Neural cell (in vitro differentiated cells): ENCODE measurements around the gene SLC11A2. TPM values are rescaled to one million over a fixed set of nuclear protein-coding genes. Genes with fewer than 3 reads are reported as not detected.

ENCODE experiments used
- H2AFZ ChIP-seq: fragments of 200-600, 300-800 bp; sonication (generic), shearing (Covaris generic); 2 replicates; pipeline ENCODE4 v1.6.0; 2014; ENCODE audit warnings: low read depth, mild to moderate bottlenecking, antibody characterized with exemption, low read length, moderate library complexity
- H3F3A ChIP-seq: fragments of 200-600 bp; shearing (Covaris generic); 2 replicates; pipeline ENCODE4 v1.6.1; 2016; ENCODE audit warnings: mild to moderate bottlenecking, moderate library complexity, mixed read lengths, antibody characterized with exemption, low read length; ENCODE audit not compliant: insufficient read depth, poor library complexity, severe bottlenecking
- H3K27ac ChIP-seq: fragments of 200-600, 300-800 bp; sonication (generic), shearing (Covaris generic); 2 replicates; pipeline ENCODE4 v1.5.1; 2014; ENCODE audit warnings: mild to moderate bottlenecking, low read length, moderate library complexity
- H3K27me3 ChIP-seq: fragments of 300-800, 200-600 bp; sonication (generic), shearing (Covaris generic); 2 replicates; pipeline ENCODE4 v1.6.0; 2014; ENCODE audit warnings: mild to moderate bottlenecking, low read depth, low read length, moderate library complexity; ENCODE audit not compliant: insufficient read depth
- H3K36me3 ChIP-seq: fragments of 300-800, 200-600 bp; sonication (generic), shearing (Covaris generic); 2 replicates; pipeline ENCODE4 v1.5.1; 2014; ENCODE audit warnings: mild to moderate bottlenecking, antibody characterized with exemption, low read length, moderate library complexity; ENCODE audit not compliant: insufficient read depth
- H3K4me2 ChIP-seq: fragments of 300-800, 200-600 bp; sonication (generic), shearing (Covaris generic); 2 replicates; pipeline ENCODE4 v1.6.0; 2014; ENCODE audit warnings: mild to moderate bottlenecking, low read length
- H3K4me3 ChIP-seq: fragments of 300-800, 200-600 bp; sonication (generic), shearing (Covaris generic); 2 replicates; pipeline ENCODE4 v1.5.1; 2014; ENCODE audit warnings: mild to moderate bottlenecking, low read length, moderate library complexity
- H3K79me2 ChIP-seq: fragments of 200-600 bp; shearing (Covaris generic); replicated peaks from 2 replicates; pipeline ENCODE4 v1.6.0; 2014; ENCODE audit warnings: mild to moderate bottlenecking, low read length, moderate library complexity; ENCODE audit not compliant: insufficient read depth
- H3K9ac ChIP-seq: fragments of 300-800, 200-600 bp; sonication (generic), shearing (Covaris generic); 2 replicates; pipeline ENCODE4 v1.6.1; 2016; ENCODE audit warnings: mild to moderate bottlenecking, low read length, mixed read lengths
- H3K9me2 ChIP-seq: fragments of 200-600 bp; shearing (Covaris generic); 2 replicates; pipeline ENCODE4 v1.6.1; 2016; ENCODE audit warnings: mild to moderate bottlenecking, low read length, mixed read lengths; ENCODE audit not compliant: insufficient read depth
- H3K9me3 ChIP-seq: fragments of 200-600, 300-800 bp; sonication (generic), shearing (Covaris generic); 2 replicates; pipeline ENCODE4 v1.6.1; 2016; ENCODE audit warnings: mild to moderate bottlenecking, mixed run types, low read length, moderate library complexity, mixed read lengths
- H4K20me1 ChIP-seq: fragments of 200-600 bp; shearing (Covaris generic); 2 replicates; pipeline ENCODE4 v1.6.1; 2016; ENCODE audit warnings: mild to moderate bottlenecking, mixed run types; ENCODE audit not compliant: insufficient read depth
- CTCF ChIP-seq: fragments of 450-650 bp; IDR thresholded peaks from 2 replicates; pipeline ENCODE4 v1.5.1; 2014; ENCODE audit warnings: antibody characterized with exemption, mild to moderate bottlenecking, moderate library complexity; ENCODE audit not compliant: poor library complexity, severe bottlenecking
- EP300 ChIP-seq: fragments of 450-650 bp; conservative IDR thresholded peaks from 2 replicates; pipeline ENCODE4 v1.6.1; 2014; ENCODE audit warnings: antibody characterized with exemption, mild to moderate bottlenecking, moderate library complexity; ENCODE audit not compliant: poor library complexity, severe bottlenecking
- EZH2 ChIP-seq: fragments of 200-600, 300-800 bp; shearing (Covaris generic), sonication (generic); IDR thresholded peaks from 2 replicates; pipeline ENCODE4 v1.6.1; 2014; ENCODE audit warnings: antibody characterized with exemption, low read length, borderline replicate concordance, mild to moderate bottlenecking; ENCODE audit not compliant: insufficient read depth, poor library complexity, severe bottlenecking
- MXI1 ChIP-seq: fragments of 450-650 bp; conservative IDR thresholded peaks from 2 replicates; pipeline ENCODE4 v1.6.1; 2014; ENCODE audit warnings: antibody characterized with exemption, mild to moderate bottlenecking; ENCODE audit not compliant: poor library complexity, severe bottlenecking
- POLR2AphosphoS5 ChIP-seq: IDR thresholded peaks from 2 replicates; pipeline ENCODE4 v1.6.1; 2012
- RAD21 ChIP-seq: fragments of 450-650 bp; conservative IDR thresholded peaks from 2 replicates; pipeline ENCODE4 v1.6.1; 2014; ENCODE audit warnings: antibody characterized with exemption, mild to moderate bottlenecking, moderate library complexity
- REST ChIP-seq: IDR thresholded peaks from 2 replicates; pipeline ENCODE4 v1.6.1; 2012; ENCODE audit warnings: borderline replicate concordance
- SMC3 ChIP-seq: fragments of 450-650 bp; conservative IDR thresholded peaks from 2 replicates; pipeline ENCODE4 v1.6.1; 2014; ENCODE audit warnings: antibody characterized with exemption, mild to moderate bottlenecking, moderate library complexity; ENCODE audit not compliant: poor library complexity
- TAF1 ChIP-seq: IDR thresholded peaks from 2 replicates; pipeline ENCODE4 v1.6.1; 2012; ENCODE audit warnings: low read depth
- polyA plus RNA-seq: library from polyadenylated mRNA; depleted of rRNA; stranded (reverse); fragments of >200 nt; gene quantifications from 2 replicates; pipeline ENCODE4 v1.2.3, GENCODE V29; 2014

The SLC11A2 gene
- polyA plus RNA-seq, 1 donor from 2014 or later, result 62.3 TPM

- Histone ChIP-seq H3K27ac (no peak overlapping the region), H3K4me3 (no peak overlapping the region), H3K9ac (no peak overlapping the region), H3F3A (no peaks in the 10 kb centered on the region), H2AFZ (no peak overlapping the region), H3K9me3 (no peaks in the 10 kb centered on the region), H3K27me3 (no peaks in the 10 kb centered on the region), H3K9me2 (no peaks in the 10 kb centered on the region), H4K20me1 (no peaks in the 10 kb centered on the region), H3K4me2 (no peak overlapping the region), H3K36me3 (no peaks in the 10 kb centered on the region), H3K79me2 (peaks cover 12% of the 10 kb centered on the region)
- TF ChIP-seq REST (no peak), SMC3 (no peak), EZH2 (no peak), MXI1 (no peak), TAF1 (no peak), CTCF (no peak), EP300 (no peak), POLR2AphosphoS5 (no peak), RAD21 (no peak)
Measured at GRCh38 chr12:51028813-51029150, 2.6 kb upstream of the SLC11A2 start.

GRCh38 chr12:51028126-51028812 is 2.1 kb upstream of the SLC11A2 start:
- Histone ChIP-seq H3K27me3 (no peaks in the 10 kb centered on the region), H2AFZ (no peak overlapping the region), H3K27ac (no peak overlapping the region), H3K9me3 (no peaks in the 10 kb centered on the region), H3K4me2 (no peak overlapping the region), H3K4me3 (no peak overlapping the region), H3K9me2 (no peaks in the 10 kb centered on the region), H3K9ac (no peak overlapping the region), H3K79me2 (peaks cover 17% of the 10 kb centered on the region), H4K20me1 (no peaks in the 10 kb centered on the region), H3K36me3 (no peaks in the 10 kb centered on the region), H3F3A (no peaks in the 10 kb centered on the region)
- TF ChIP-seq EZH2, result no peak

GRCh38 chr12:51027342-51027835 is 1.2 kb upstream of the SLC11A2 start:
- no peaks in the 10 kb centered on the region for H4K20me1 ChIP-seq
- no peaks in the 10 kb centered on the region for H3K27me3 ChIP-seq
- no peak overlapping the region for H3K27ac ChIP-seq
- no peak for TF ChIP-seq CTCF
- no peak for TF ChIP-seq SMC3
- TF ChIP-seq POLR2AphosphoS5, result no peak
- TF ChIP-seq REST, result no peak
- no peak for TF ChIP-seq EP300
- TF ChIP-seq TAF1, result no peak
- no peaks in the 10 kb centered on the region for H3K36me3 ChIP-seq
- H3K9me3 ChIP-seq, result no peaks in the 10 kb centered on the region
- peaks cover 26% of the 10 kb centered on the region for H3K79me2 ChIP-seq
- no peak overlapping the region for H3K9ac ChIP-seq
- H2AFZ ChIP-seq, result no peak overlapping the region
- no peaks in the 10 kb centered on the region for H3K9me2 ChIP-seq
- no peaks in the 10 kb centered on the region for H3F3A ChIP-seq
- no peak overlapping the region for H3K4me2 ChIP-seq
- H3K4me3 ChIP-seq, result no peak overlapping the region
